HEK293 (cell line): ENCODE measurements around the gene EIF4E2.

Experiments used
- FEZF1 ChIP-seq: fragments of 450-650 bp; formaldehyde crosslinking; IDR thresholded peaks from 2 replicates; pipeline ENCODE4 v1.5.1; 2016; ENCODE audit warnings: missing biosample characterization, missing genetic modification characterization
- GLI2 ChIP-seq: fragments of 450-650 bp; formaldehyde crosslinking; IDR thresholded peaks from 2 replicates; pipeline ENCODE4; 2017; ENCODE audit warnings: missing biosample characterization, missing genetic modification characterization, low read depth, borderline replicate concordance
- HOXA7 ChIP-seq: sonication (generic); formaldehyde crosslinking; IDR thresholded peaks from 2 replicates; pipeline ENCODE4 v1.8.1; 2022; ENCODE audit warnings: missing genetic modification reagents, borderline replicate concordance
- HOXC10 ChIP-seq: sonication (generic); formaldehyde crosslinking; IDR thresholded peaks from 2 replicates; pipeline ENCODE4 v1.8.1; 2023; ENCODE audit warnings: mild to moderate bottlenecking, missing genetic modification reagents
- KLF8 ChIP-seq: fragments of 450-650 bp; formaldehyde crosslinking; IDR thresholded peaks from 2 replicates; pipeline ENCODE4 v1.5.1; 2016; ENCODE audit warnings: missing biosample characterization, missing genetic modification characterization
- KLF9 ChIP-seq: fragments of 450-650 bp; formaldehyde crosslinking; IDR thresholded peaks from 2 replicates; pipeline ENCODE4 v1.5.1; 2016; ENCODE audit warnings: missing biosample characterization, missing genetic modification characterization, low read depth
- SP3 ChIP-seq: fragments of 450-650 bp; formaldehyde crosslinking; IDR thresholded peaks from 2 replicates; pipeline ENCODE4 v1.5.1; 2016; ENCODE audit warnings: missing biosample characterization, missing genetic modification characterization
- YY1 ChIP-seq: fragments of 450-650 bp; formaldehyde crosslinking; IDR thresholded peaks from 2 replicates; pipeline ENCODE4 v1.5.1; 2018; ENCODE audit warnings: missing biosample characterization, missing genetic modification characterization
- ZBTB48 ChIP-seq: fragments of 450-650 bp; formaldehyde crosslinking; IDR thresholded peaks from 2 replicates; pipeline ENCODE4 v1.5.1; 2016; ENCODE audit warnings: missing biosample characterization, missing genetic modification characterization
- ZEB2 ChIP-seq: fragments of 450-650 bp; formaldehyde crosslinking; IDR thresholded peaks from 2 replicates; pipeline ENCODE4 v1.5.1; 2016; ENCODE audit warnings: missing biosample characterization, missing genetic modification characterization
- ZFP3 ChIP-seq: fragments of 450-650 bp; formaldehyde crosslinking; IDR thresholded peaks from 2 replicates; pipeline ENCODE4 v1.5.1; 2016; ENCODE audit warnings: low read depth, missing biosample characterization, missing genetic modification characterization
- ZNF16 ChIP-seq: fragments of 450-650 bp; formaldehyde crosslinking; IDR thresholded peaks from 2 replicates; pipeline ENCODE4 v1.5.1; 2016; ENCODE audit warnings: low read depth, missing biosample characterization, missing genetic modification characterization
- ZNF174 ChIP-seq: fragments of 450-650 bp; formaldehyde crosslinking; IDR thresholded peaks from 2 replicates; pipeline ENCODE4 v1.5.0; 2017; ENCODE audit warnings: missing biosample characterization, mild to moderate bottlenecking, missing genetic modification characterization
- ZNF37A ChIP-seq: fragments of 450-650 bp; IDR thresholded peaks from 2 replicates; pipeline ENCODE4 v1.5.1; 2018; ENCODE audit warnings: missing biosample characterization, missing genetic modification characterization
- ZNF548 ChIP-seq: fragments of 450-650 bp; formaldehyde crosslinking; IDR thresholded peaks from 2 replicates; pipeline ENCODE4 v1.5.1; 2016; ENCODE audit warnings: missing biosample characterization, missing genetic modification characterization
- ZNF560 ChIP-seq: fragments of 450-650 bp; formaldehyde crosslinking; IDR thresholded peaks from 2 replicates; pipeline ENCODE4 v1.5.1; 2017; ENCODE audit warnings: missing biosample characterization, missing genetic modification characterization, borderline replicate concordance
- ZNF677 ChIP-seq: fragments of 450-650 bp; IDR thresholded peaks from 2 replicates; pipeline ENCODE4 v1.5.0; 2018; ENCODE audit warnings: missing biosample characterization, mild to moderate bottlenecking, missing genetic modification characterization, moderate library complexity
- ZSCAN23 ChIP-seq: fragments of 450-650 bp; formaldehyde crosslinking; IDR thresholded peaks from 2 replicates; pipeline ENCODE4 v1.5.1; 2016; ENCODE audit warnings: missing biosample characterization, missing genetic modification characterization
- TF ChIP-seq, protein P1 (sequence below): fragments of 450-650 bp; formaldehyde crosslinking; IDR thresholded peaks from 2 replicates; pipeline ENCODE4 v1.5.1; 2016; ENCODE audit warnings: missing biosample characterization, missing genetic modification characterization
- TF ChIP-seq, protein P2 (sequence below): fragments of 450-650 bp; formaldehyde crosslinking; IDR thresholded peaks from 2 replicates; pipeline ENCODE4 v1.5.1; 2016; ENCODE audit warnings: missing biosample characterization, missing genetic modification characterization
- TF ChIP-seq, protein P3 (sequence below): fragments of 450-650 bp; formaldehyde crosslinking; IDR thresholded peaks from 2 replicates; pipeline ENCODE4 v1.5.1; 2017; ENCODE audit warnings: missing biosample characterization, mild to moderate bottlenecking, missing genetic modification characterization, moderate library complexity
- TF ChIP-seq, protein P4 (sequence below): fragments of 450-650 bp; formaldehyde crosslinking; IDR thresholded peaks from 2 replicates; pipeline ENCODE4 v1.5.0; 2017; ENCODE audit warnings: missing biosample characterization, missing genetic modification characterization, borderline replicate concordance
- TF ChIP-seq, protein P5 (sequence below): fragments of 450-650 bp; formaldehyde crosslinking; IDR thresholded peaks from 2 replicates; pipeline ENCODE4 v1.5.1; 2016; ENCODE audit warnings: missing biosample characterization, missing genetic modification characterization, borderline replicate concordance

The EIF4E2 gene

DNA sequence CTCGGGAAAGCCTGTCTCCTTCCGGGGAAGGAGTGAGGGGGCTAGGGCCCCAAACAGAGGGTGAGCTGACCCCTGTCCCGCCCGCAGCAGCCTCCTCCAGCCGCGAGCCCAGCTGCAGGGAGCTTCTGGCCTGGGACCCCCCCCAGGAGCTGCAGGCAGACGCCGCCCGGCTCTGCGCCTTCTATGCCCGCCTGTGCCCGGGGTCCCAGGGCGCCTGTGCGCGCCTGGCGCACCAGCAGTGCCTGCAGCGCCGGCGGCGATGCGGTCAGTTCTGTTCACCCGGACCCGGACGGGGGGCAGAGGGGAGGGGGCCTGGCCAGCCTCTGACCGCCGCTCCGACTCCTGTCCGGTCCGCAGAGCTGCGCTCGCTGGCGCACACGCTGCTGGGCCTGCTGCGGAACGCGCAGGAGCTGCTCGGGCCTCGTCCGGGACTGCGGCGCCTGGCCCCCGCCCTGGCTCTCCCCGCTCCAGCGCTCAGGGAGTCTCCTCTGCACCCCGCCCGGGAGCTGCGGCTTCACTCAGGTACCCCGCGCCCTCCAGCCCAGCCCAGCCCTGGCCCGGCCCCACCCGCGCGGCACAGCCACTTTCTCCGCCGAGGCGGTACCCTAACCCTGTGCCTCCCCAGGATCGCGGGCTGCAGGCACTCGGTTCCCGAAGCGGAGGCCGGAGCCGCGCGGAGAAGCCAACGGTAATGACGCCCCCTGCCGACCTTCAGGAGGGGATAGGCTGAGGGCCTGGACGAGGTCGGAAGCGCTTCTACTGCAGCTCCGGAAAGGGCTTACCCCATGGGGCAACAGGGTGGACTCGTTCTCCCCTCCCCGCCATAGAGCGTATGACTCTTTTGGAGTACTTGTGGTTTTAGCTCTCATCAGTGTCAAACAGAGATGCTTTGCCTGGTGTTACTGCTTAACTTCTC, 26.5 kb upstream of the EIF4E2 start (continued):
- TF ChIP-seq, protein P1, sequence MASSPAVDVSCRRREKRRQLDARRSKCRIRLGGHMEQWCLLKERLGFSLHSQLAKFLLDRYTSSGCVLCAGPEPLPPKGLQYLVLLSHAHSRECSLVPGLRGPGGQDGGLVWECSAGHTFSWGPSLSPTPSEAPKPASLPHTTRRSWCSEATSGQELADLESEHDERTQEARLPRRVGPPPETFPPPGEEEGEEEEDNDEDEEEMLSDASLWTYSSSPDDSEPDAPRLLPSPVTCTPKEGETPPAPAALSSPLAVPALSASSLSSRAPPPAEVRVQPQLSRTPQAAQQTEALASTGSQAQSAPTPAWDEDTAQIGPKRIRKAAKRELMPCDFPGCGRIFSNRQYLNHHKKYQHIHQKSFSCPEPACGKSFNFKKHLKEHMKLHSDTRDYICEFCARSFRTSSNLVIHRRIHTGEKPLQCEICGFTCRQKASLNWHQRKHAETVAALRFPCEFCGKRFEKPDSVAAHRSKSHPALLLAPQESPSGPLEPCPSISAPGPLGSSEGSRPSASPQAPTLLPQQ (tag by site-specific recombination): peak; percentile 44; the same call in 1 of the 2 replicates
- TF ChIP-seq SP3 (tag by site-specific recombination): no peak
- no peak for TF ChIP-seq HOXA7 (CRISPR knock-in tag)
- peak; percentile 54; the same call in 1 of the 2 replicates for TF ChIP-seq KLF8
- no peak for TF ChIP-seq ZNF548
- TF ChIP-seq, protein P2, sequence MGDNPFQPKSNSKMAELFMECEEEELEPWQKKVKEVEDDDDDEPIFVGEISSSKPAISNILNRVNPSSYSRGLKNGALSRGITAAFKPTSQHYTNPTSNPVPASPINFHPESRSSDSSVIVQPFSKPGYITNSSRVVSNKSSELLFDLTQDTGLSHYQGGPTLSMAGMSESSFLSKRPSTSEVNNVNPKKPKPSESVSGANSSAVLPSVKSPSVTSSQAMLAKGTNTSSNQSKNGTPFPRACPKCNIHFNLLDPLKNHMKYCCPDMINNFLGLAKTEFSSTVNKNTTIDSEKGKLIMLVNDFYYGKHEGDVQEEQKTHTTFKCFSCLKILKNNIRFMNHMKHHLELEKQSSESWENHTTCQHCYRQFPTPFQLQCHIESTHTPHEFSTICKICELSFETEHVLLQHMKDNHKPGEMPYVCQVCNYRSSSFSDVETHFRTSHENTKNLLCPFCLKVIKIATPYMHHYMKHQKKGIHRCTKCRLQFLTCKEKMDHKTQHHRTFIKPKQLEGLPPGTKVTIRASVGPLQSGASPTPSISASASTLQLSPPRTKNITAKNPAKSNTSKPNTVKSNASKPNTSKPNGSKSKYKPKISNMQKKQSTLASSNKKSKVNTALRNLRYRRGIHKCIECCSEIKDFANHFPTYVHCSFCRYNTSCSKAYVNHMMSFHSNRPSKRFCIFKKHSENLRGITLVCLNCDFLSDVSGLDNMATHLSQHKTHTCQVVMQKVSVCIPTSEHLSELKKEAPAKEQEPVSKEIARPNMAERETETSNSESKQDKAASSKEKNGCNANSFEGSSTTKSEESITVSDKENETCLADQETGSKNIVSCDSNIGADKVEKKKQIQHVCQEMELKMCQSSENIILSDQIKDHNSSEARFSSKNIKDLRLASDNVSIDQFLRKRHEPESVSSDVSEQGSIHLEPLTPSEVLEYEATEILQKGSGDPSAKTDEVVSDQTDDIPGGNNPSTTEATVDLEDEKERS (tag by site-specific recombination): no peak
- TF ChIP-seq, protein P3, sequence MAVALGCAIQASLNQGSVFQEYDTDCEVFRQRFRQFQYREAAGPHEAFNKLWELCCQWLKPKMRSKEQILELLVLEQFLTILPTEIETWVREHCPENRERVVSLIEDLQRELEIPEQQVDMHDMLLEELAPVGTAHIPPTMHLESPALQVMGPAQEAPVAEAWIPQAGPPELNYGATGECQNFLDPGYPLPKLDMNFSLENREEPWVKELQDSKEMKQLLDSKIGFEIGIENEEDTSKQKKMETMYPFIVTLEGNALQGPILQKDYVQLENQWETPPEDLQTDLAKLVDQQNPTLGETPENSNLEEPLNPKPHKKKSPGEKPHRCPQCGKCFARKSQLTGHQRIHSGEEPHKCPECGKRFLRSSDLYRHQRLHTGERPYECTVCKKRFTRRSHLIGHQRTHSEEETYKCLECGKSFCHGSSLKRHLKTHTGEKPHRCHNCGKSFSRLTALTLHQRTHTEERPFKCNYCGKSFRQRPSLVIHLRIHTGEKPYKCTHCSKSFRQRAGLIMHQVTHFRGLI (tag by site-specific recombination): no peak
- no peak for TF ChIP-seq ZSCAN23 (tag by site-specific recombination)
- TF ChIP-seq ZEB2 (tag by site-specific recombination): peak; percentile 65; the same call in 1 of the 2 replicates
- TF ChIP-seq ZNF677 (tag by site-specific recombination): no peak
- TF ChIP-seq, protein P4, sequence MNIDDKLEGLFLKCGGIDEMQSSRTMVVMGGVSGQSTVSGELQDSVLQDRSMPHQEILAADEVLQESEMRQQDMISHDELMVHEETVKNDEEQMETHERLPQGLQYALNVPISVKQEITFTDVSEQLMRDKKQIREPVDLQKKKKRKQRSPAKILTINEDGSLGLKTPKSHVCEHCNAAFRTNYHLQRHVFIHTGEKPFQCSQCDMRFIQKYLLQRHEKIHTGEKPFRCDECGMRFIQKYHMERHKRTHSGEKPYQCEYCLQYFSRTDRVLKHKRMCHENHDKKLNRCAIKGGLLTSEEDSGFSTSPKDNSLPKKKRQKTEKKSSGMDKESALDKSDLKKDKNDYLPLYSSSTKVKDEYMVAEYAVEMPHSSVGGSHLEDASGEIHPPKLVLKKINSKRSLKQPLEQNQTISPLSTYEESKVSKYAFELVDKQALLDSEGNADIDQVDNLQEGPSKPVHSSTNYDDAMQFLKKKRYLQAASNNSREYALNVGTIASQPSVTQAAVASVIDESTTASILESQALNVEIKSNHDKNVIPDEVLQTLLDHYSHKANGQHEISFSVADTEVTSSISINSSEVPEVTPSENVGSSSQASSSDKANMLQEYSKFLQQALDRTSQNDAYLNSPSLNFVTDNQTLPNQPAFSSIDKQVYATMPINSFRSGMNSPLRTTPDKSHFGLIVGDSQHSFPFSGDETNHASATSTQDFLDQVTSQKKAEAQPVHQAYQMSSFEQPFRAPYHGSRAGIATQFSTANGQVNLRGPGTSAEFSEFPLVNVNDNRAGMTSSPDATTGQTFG (tag by site-specific recombination): no peak
- TF ChIP-seq ZNF174: no peak
- no peak for TF ChIP-seq KLF9 (tag by site-specific recombination)
- TF ChIP-seq HOXC10: no peak
- no peak for TF ChIP-seq ZNF37A (tag by site-specific recombination)
- no peak for TF ChIP-seq ZNF560
- TF ChIP-seq ZNF16 (tag by site-specific recombination): no peak
- TF ChIP-seq GLI2 (tag by site-specific recombination): no peak
- TF ChIP-seq YY1 (tag by site-specific recombination): no peak
- no peak for TF ChIP-seq ZFP3 (tag by site-specific recombination)
- TF ChIP-seq, protein P5, sequence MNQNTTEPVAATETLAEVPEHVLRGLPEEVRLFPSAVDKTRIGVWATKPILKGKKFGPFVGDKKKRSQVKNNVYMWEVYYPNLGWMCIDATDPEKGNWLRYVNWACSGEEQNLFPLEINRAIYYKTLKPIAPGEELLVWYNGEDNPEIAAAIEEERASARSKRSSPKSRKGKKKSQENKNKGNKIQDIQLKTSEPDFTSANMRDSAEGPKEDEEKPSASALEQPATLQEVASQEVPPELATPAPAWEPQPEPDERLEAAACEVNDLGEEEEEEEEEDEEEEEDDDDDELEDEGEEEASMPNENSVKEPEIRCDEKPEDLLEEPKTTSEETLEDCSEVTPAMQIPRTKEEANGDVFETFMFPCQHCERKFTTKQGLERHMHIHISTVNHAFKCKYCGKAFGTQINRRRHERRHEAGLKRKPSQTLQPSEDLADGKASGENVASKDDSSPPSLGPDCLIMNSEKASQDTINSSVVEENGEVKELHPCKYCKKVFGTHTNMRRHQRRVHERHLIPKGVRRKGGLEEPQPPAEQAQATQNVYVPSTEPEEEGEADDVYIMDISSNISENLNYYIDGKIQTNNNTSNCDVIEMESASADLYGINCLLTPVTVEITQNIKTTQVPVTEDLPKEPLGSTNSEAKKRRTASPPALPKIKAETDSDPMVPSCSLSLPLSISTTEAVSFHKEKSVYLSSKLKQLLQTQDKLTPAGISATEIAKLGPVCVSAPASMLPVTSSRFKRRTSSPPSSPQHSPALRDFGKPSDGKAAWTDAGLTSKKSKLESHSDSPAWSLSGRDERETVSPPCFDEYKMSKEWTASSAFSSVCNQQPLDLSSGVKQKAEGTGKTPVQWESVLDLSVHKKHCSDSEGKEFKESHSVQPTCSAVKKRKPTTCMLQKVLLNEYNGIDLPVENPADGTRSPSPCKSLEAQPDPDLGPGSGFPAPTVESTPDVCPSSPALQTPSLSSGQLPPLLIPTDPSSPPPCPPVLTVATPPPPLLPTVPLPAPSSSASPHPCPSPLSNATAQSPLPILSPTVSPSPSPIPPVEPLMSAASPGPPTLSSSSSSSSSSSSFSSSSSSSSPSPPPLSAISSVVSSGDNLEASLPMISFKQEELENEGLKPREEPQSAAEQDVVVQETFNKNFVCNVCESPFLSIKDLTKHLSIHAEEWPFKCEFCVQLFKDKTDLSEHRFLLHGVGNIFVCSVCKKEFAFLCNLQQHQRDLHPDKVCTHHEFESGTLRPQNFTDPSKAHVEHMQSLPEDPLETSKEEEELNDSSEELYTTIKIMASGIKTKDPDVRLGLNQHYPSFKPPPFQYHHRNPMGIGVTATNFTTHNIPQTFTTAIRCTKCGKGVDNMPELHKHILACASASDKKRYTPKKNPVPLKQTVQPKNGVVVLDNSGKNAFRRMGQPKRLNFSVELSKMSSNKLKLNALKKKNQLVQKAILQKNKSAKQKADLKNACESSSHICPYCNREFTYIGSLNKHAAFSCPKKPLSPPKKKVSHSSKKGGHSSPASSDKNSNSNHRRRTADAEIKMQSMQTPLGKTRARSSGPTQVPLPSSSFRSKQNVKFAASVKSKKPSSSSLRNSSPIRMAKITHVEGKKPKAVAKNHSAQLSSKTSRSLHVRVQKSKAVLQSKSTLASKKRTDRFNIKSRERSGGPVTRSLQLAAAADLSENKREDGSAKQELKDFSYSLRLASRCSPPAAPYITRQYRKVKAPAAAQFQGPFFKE (tag by site-specific recombination): no peak
- no peak for TF ChIP-seq FEZF1 (tag by site-specific recombination)
- peak; percentile 53; the same call in 1 of the 2 replicates for TF ChIP-seq ZBTB48 (tag by site-specific recombination)
